Thoracic aorta (tissue), 2 donors: ENCODE results near the gene FOSB. TPM values are rescaled to one million over a fixed set of nuclear protein-coding genes. Genes with fewer than 3 reads are reported as not detected.
A peak's percentile ranks its signal among the peaks of the same experiment; 100 is the strongest.
"Not testable (repeated sequence)": the region's sequence is repeated elsewhere in the genome, so short reads cannot be mapped to it uniquely, and the experiment has no call there.

ENCODE experiments used
- ATAC-seq: fragments of 150-250 bp; one replicate; pipeline ENCODE4 v1.8.0; 2017; ENCODE audit warnings: low read depth; ENCODE audit not compliant: insufficient number of reproducible peaks, low FRiP score
- DNase-seq: peaks from one replicate; pipeline ENCODE4 v3.0.0-alpha.2; 2020; ENCODE audit warnings: low spot score
- H3K27ac ChIP-seq, 2 donors: fragments of 200-600 bp; sonication (generic); 1 replicate in 1 of 2; 2 replicates in 1 of 2; pipeline ENCODE4 v1.5.1; 2016; ENCODE audit warnings: mild to moderate bottlenecking in 2 of 2, moderate library complexity in 2 of 2
- H3K27me3 ChIP-seq: fragments of 200-600 bp; sonication (generic); replicated peaks from 2 replicates; pipeline ENCODE4 v1.6.0; 2016; ENCODE audit warnings: mild to moderate bottlenecking; ENCODE audit not compliant: insufficient read depth
- H3K36me3 ChIP-seq: fragments of 200-600 bp; sonication (generic); one replicate; pipeline ENCODE4 v1.5.1; 2016
- H3K4me1 ChIP-seq, 2 donors: fragments of 200-600 bp; sonication (generic); 1 replicate in 1 of 2; 2 replicates in 1 of 2; pipeline versions ENCODE4 v1.5.1 to v1.6.0; 2016; ENCODE audit warnings: low read depth in 2 of 2, mild to moderate bottlenecking in 1 of 2; ENCODE audit not compliant: control insufficient read depth in 1 of 2
- H3K4me3 ChIP-seq: fragments of 200-600 bp; sonication (generic); 2 replicates; pipeline ENCODE4 v1.5.1; 2016; ENCODE audit warnings: mild to moderate bottlenecking
- H3K9me3 ChIP-seq: fragments of 200-600 bp; sonication (generic); 2 replicates; pipeline ENCODE4 v1.5.1; 2016
- CTCF ChIP-seq: fragments of 200-600 bp; sonication (generic); IDR thresholded peaks from one replicate; pipeline ENCODE4 v1.5.1; 2019; ENCODE audit warnings: antibody characterized with exemption
- total RNA-seq, 2 donors: library from RNA; depleted of rRNA; stranded (reverse); fragments of >200 nt; gene quantifications; one replicate each; pipeline versions ENCODE4 v1.1.0 to v1.2.3, GENCODE V29; 2016

FOSB gene
- total RNA-seq, 2 donors from 2014 or later = 126 to 587 TPM

GRCh38 chr19:45509692-45510015, 41.9 kb downstream of the FOSB start:
- no peaks in the 10 kb centered on the region for H3K27me3 ChIP-seq
- DNase-seq (no peak), ATAC-seq (no peak)
- H3K4me1 ChIP-seq = peaks cover 21 to 59% of the 10 kb centered on the region in 2 donors
- no peaks in the 10 kb centered on the region for H3K36me3 ChIP-seq
- TF ChIP-seq CTCF = no peak
- no peaks in the 10 kb centered on the region for H3K9me3 ChIP-seq
- peak overlapping the region; percentile 96 to 99 for H3K27ac ChIP-seq
- peak overlapping the region; percentile 95 for H3K4me3 ChIP-seq

- not testable (repeated sequence) for H3K36me3 ChIP-seq
- H3K27ac ChIP-seq = peak overlapping the region; percentile 96 to 99
Measured at GRCh38 chr19:45510352-45510751, 42.6 kb downstream of the FOSB start.

GRCh38 chr19:45511074-45511473, 43.3 kb downstream of the FOSB start:
- Histone ChIP-seq H3K36me3 (no peaks in the 10 kb centered on the region), H3K27me3 (no peaks in the 10 kb centered on the region), H3K4me3 (no peak overlapping the region), H3K9me3 (no peaks in the 10 kb centered on the region), H3K4me1 (peaks cover 24 to 70% of the 10 kb centered on the region in 2 donors), H3K27ac (peak overlapping the region in 1 of 2 donors; percentile 96)
- DNase-seq (no peak), ATAC-seq (no peak)
- no peak for TF ChIP-seq CTCF

More at GRCh38 chr19:45510352-45510751, 42.6 kb downstream of the FOSB start:
- DNase-seq, H3K27me3 ChIP-seq, ATAC-seq, H3K9me3 ChIP-seq: not testable (repeated sequence)
- peaks cover 24 to 65% of the 10 kb centered on the region in 2 donors for H3K4me1 ChIP-seq
- peak overlapping the region; percentile 95 for H3K4me3 ChIP-seq

- H3K27ac ChIP-seq = no peak overlapping the region
Measured at GRCh38 chr19:45512881-45513483, 45.2 kb downstream of the FOSB start.

GRCh38 chr19:45514376-45515051, 46.7 kb downstream of the FOSB start:
- H3K27ac ChIP-seq = peak overlapping the region; percentile 36 to 66

More at GRCh38 chr19:45512881-45513483, 45.2 kb downstream of the FOSB start:
- no peaks in the 10 kb centered on the region for H3K27me3 ChIP-seq
- H3K4me1 ChIP-seq = peaks cover 24 to 71% of the 10 kb centered on the region in 2 donors
- ATAC-seq (no peak), DNase-seq (no peak)
- H3K36me3 ChIP-seq = peaks cover 2% of the 10 kb centered on the region
- no peak for TF ChIP-seq CTCF
- no peak overlapping the region for H3K4me3 ChIP-seq
- H3K9me3 ChIP-seq = no peaks in the 10 kb centered on the region

More at GRCh38 chr19:45514376-45515051, 46.7 kb downstream of the FOSB start:
- H3K4me1 ChIP-seq = peaks cover 24 to 69% of the 10 kb centered on the region in 2 donors
- peaks cover 10% of the 10 kb centered on the region for H3K36me3 ChIP-seq
- peak overlapping the region; percentile 18 for H3K4me3 ChIP-seq
- DNase-seq (no peak), ATAC-seq (no peak)
- H3K9me3 ChIP-seq = no peaks in the 10 kb centered on the region
- no peaks in the 10 kb centered on the region for H3K27me3 ChIP-seq
- no peak for TF ChIP-seq CTCF
